SKM-1 treated with dmso at 0.1 percent for 144 hours (cell line): Measurements from ENCODE around the gene SLC6A2.

ENCODE experiments used
- DNase-seq: peaks from one replicate; lab custom pipeline; 2025; ENCODE audit not compliant: unreplicated experiment; lab: John Stamatoyannopoulos, UW

The SLC6A2 gene

GRCh38 chr16:55709801-55710200 is 54.0 kb downstream of the SLC6A2 start:
- no peak for DNase-seq

GRCh38 chr16:55710466-55710865 is 54.7 kb downstream of the SLC6A2 start:
- no peak for DNase-seq

DNA sequence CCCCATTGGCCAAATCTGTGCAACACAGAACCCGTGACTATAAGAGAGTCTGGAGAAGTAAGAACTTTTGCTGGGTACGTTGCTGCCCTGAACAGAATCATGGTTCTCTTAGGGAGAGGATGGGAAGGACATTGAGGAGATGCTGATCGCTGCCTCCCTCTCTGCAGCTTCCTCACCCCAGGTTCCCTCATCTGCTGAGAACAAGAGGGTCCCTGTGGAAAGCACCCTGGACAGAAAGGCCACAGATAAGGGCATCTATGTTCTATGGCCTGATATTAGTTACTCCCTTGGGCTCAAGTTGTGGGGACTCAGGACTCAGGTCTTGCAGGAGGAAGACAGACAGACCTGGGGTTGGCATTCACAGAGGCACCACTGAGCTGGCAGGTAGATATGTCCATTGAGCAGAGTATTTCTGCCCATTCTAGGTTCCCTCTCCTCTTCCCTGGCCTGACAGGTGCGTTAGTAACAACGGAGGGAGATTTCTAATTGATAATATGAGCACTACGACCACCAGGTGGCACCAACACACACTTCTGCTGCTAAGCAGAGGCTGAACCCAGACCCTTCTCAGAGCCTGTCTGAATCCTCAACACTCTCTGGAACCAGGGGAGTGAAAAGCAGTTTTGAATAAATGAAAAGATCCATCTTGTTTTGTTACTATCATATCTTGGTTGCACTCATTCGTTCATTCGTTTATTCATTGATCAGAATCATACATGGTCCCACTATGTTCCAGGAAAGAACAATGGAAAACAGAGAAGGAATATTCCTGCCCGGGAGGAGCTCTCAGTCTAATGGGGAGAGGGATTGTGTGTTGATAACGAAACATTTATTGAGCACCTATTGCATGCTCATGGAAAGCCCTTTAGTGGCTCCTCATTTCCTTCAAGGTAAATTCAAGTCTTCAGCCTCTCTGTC is 56.4 kb downstream of the SLC6A2 start:
- DNase-seq: peak; percentile 73

DNA sequence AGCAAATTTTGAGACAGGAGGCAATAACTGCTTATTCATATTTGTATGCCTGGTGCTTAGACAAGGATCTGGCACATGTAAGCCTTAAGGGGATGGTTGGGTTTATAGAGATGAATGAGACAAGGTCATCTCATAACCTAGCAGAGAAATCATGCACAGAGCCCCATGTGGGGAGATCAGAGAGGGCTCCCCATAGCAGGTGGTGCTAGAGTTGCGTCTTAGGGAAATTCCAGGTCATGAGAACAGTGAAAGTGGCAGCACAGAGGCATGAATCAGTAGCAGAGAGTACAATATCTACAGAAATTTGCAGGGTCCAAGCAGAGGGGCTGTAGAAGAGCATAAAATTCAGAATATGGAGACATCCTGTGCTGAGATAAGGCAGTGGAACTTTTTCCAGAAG is 57.3 kb downstream of the SLC6A2 start:
- no peak for DNase-seq

GRCh38 chr16:55717326-55717725 is 61.5 kb downstream of the SLC6A2 start:
- DNase-seq: no peak

DNA sequence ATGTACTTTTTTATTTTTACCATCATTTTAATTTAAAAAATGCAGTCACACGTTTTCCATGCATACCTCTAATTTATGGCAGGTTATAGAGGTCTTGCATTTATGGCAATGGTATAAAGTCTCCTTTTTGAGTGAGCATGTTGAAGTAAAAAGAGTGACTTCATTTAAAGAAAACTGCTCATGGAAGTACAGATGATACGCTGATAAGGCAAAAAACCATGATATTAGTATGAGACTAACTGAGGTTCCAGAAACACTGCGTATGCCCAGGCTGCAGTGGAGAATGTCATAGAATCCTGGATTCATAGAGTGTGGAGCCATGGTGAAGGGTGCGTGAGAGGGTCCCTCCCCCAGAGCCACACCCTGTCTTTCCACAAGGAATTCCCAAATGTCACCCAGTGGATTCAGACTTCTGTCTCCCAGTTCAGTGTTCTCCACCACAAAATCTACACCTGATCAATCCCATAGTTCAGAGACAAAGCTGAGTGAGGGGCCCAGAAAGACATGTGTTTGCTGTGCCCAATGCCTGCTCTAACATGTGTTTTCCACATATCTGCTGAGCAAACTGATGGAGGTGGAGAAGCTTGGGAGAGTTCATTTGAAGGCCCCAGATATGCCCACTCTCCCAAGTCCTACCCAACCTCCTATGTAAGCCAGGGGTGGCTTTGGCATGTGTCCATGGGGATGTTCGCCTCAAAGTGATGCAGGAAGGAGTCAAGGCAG is 69.4 kb downstream of the SLC6A2 start:
- no peak for DNase-seq

DNA sequence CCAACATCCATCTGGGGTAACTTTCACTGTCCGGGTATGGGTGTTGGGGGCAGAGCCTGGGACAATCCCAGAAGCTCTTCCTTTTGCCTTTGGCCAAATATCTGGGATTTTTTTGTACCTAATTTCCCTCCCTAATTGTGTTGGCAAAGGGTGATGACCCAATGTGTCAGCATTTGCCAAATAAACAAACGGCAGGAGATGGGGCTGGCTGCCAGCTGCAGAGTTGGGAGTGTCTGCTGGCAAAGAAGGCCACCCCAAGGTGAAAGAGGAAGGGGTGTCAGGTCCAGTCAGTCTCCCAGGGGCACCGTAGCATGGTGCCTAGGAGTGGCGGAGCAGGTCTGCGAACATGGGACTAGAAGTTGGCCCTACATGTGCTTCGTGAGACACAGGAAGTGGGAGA is 73.0 kb downstream of the SLC6A2 start:
- DNase-seq: no peak

GRCh38 chr16:55730115-55730514 is 74.3 kb downstream of the SLC6A2 start:
- DNase-seq: no peak

- DNase-seq: no peak
Observed at GRCh38 chr16:55732496-55732895, 76.7 kb downstream of the SLC6A2 start.

GRCh38 chr16:55734665-55735064 is 78.9 kb downstream of the SLC6A2 start:
- DNase-seq: no peak

DNA sequence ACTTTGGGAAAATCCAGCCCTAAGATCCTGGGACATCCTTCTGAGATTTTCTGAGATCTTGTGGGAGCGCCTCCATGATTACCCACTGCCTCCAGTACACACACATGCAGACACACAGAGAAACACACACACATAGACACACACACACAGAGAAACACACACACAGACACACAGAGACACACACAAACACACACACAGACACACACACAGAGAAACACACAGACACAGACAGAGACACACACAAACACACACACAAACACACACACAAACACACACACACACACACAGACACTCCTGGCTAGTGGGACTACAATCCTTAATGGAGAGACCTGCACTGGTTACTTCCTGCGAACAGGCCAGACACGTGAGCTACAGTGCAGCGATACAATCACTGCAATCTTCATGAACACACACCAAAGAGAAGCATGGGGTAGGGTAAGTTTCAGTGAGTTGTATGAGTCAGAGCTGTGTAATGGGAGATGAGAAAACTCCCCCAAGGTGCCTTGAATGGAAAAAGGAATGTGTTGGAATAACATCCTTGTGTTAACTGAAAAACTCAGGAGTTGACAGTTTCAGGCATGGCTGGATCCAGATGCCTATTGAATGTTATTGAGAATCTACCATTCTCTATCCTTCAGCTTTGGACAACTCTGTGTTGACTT is 79.5 kb downstream of the SLC6A2 start:
- DNase-seq: no peak

GRCh38 chr16:55736671-55737070 is 80.9 kb downstream of the SLC6A2 start:
- DNase-seq: no peak

- DNase-seq: no peak
Observed at GRCh38 chr16:55737318-55737717, 81.5 kb downstream of the SLC6A2 start.

DNA sequence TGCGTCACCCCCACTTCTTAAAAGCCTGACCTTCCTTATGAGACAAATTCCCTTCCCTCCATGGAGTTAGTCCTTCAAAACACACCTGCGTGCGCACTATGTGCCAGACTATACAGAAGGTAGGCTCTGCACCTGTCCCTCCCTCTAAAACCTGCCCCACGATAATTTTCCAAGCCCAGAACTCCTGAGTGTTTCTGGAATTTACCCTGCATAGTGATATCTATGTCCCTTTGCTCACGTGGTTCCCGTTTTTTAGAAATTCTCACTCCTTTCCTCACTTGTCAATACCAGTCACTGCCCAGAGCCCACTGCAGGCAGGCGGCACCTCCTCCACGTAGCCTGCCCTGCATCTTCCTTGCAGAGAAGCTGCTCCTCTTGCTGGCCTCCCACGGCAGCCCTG is 82.2 kb downstream of the SLC6A2 start:
- DNase-seq: no peak

DNA sequence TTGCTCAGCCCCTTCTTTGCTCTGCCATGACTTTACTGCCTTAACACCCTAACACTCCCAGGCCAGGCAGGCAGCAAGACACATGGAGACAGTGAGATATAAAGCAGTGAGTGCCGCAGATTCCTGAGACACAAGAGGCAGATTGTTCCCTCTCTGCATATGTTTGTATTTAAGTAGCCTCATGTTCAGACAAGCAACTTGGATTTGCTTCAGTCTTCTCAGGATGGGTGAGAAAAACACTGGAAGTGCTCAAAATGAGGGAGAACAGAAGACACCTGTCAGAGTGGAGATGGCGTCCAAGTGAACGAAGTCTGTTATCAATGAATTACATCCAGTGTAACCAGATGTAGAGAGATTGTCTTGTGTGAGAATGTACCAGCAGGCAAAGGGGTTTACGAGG is 90.3 kb downstream of the SLC6A2 start:
- DNase-seq: no peak

DNA sequence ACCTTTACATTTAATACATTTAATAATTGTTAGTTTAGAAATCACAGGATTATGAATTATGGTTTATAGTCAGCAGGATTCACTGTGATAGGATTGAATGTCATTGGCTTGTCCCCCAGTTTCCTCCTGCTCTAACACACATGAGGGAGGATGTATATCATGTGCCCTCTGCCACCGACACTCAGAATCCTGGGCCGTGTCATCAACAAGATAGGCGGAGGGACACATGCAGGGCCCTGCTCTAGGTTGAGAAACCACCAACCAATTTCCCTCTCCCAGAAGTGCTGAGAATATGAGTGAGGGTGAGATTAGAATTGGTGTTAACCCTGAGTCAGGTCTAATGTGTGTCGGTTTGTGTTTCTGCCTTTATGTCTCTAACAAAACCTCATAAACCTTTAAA is 92.0 kb downstream of the SLC6A2 start:
- no peak for DNase-seq

DNA sequence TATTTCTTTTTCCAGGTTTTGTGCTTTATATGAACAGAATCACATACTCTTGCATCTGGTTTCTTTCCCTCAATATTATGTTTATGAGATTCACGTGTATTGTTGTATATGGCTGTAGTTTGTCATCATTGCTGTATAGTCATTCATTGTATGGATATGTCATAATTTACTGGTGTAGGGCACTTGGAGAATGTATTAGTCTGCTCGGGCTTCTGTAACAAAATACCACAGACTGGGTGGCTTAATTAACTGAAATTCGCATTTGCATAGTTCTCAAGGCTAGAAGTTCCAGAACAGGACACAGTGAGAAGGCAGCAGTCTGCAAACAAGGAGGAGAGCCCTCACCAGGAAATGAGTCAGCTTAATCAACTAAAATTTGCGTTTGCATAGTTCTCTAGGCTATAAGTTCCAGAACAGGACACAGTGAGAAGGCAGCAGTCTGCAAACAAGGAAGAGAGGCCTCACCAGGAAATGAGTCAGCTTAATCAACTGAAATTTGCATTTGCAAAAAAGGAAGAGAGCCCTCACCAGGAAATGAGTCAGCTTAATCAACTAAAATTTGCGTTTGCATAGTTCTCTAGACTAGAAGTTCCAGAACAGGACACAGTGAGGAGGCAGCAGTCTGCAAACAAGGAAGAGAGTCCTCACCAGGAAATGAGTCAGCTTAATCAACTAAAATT is 96.8 kb downstream of the SLC6A2 start:
- DNase-seq: peak; percentile 87

DNA sequence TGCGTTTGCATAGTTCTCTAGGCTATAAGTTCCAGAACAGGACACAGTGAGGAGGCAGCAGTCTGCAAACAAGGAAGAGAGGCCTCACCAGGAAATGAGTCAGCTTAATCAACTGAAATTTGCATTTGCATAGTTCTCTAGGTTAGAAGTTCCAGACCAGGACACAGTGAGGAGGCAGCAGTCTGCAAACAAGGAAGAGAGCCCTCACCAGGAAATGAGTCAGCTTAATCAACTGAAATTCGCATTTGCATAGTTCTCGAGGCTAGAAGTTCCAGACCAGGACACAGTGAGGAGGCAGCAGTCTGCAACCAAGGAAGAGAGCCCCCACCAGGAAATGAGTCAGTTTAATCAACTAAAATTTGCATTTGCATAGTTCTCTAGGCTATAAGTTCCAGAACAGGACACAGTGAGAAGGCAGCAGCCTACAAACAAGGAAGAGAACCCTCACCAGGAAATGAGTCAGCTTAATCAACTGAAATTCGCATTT is 97.4 kb downstream of the SLC6A2 start:
- DNase-seq: peak; percentile 77
